DND-41 (cell line): Measurements from ENCODE around the gene ATP2C1.

Experiments
- ATAC-seq: fragments of 200-7000 bp; cut with Tn5 transposase; 3 replicates; pipeline ENCODE4 v1.9.1; 2021; ENCODE audit warnings: low read depth; ENCODE audit not compliant: insufficient read depth
- DNase-seq: peaks from one replicate; pipeline ENCODE4 v3.0.0-alpha.2; 2020
- H2AFZ ChIP-seq: 2 replicates; pipeline ENCODE4 v1.6.0; 2012; ENCODE audit warnings: low read depth, low read length
- H3K27ac ChIP-seq: 2 replicates; pipeline ENCODE4 v1.5.1; 2012; ENCODE audit warnings: low read length, inconsistent platforms
- H3K27me3 ChIP-seq: fragments of 200-600 bp; sonication (generic); 2 replicates; pipeline ENCODE4 v1.6.0; 2012; ENCODE audit warnings: low read length, mild to moderate bottlenecking, inconsistent platforms; ENCODE audit not compliant: insufficient read depth, poor library complexity
- H3K36me3 ChIP-seq: 2 replicates; pipeline ENCODE4 v1.5.1; 2012; ENCODE audit warnings: low read length, inconsistent platforms; ENCODE audit not compliant: insufficient read depth
- H3K4me1 ChIP-seq: 2 replicates; pipeline ENCODE4 v1.5.1; 2012; ENCODE audit warnings: mild to moderate bottlenecking, low read length; ENCODE audit not compliant: insufficient read depth
- H3K4me2 ChIP-seq: 2 replicates; pipeline ENCODE4 v1.6.0; 2012; ENCODE audit warnings: mild to moderate bottlenecking, moderate library complexity, low read length, inconsistent platforms; ENCODE audit not compliant: insufficient read depth
- H3K4me3 ChIP-seq, 2 experiments: fragments of 200-600 bp in 1 of 2; shearing (Covaris generic) in 1 of 2; 2 replicates each; pipeline ENCODE4 v1.5.1; 2012 to 2016; ENCODE audit warnings: inconsistent platforms in 2 of 2, low read length in 2 of 2, mild to moderate bottlenecking in 2 of 2, low read depth in 1 of 2, moderate library complexity in 1 of 2
- H3K79me2 ChIP-seq: 2 replicates; pipeline ENCODE4 v1.6.0; 2012; ENCODE audit warnings: low read length, inconsistent platforms; ENCODE audit not compliant: insufficient read depth
- H3K9ac ChIP-seq: 2 replicates; pipeline ENCODE4 v1.6.0; 2012; ENCODE audit warnings: low read depth, mild to moderate bottlenecking, inconsistent platforms, low read length, moderate library complexity
- H3K9me3 ChIP-seq: 2 replicates; pipeline ENCODE4 v1.5.1; 2012; ENCODE audit warnings: low read length, moderate library complexity, mild to moderate bottlenecking, inconsistent platforms; ENCODE audit not compliant: insufficient read depth, severe bottlenecking
- H4K20me1 ChIP-seq: 2 replicates; pipeline ENCODE4 v1.6.0; 2012; ENCODE audit warnings: low read length; ENCODE audit not compliant: insufficient read depth
- EZH2 ChIP-seq: IDR thresholded peaks from 3 replicates; pipeline ENCODE4 v1.6.1; 2012; ENCODE audit warnings: borderline replicate concordance, low read depth, mild to moderate bottlenecking, moderate library complexity, low read length, inconsistent platforms; ENCODE audit not compliant: severe bottlenecking
- TF ChIP-seq, protein P1 (sequence below): IDR thresholded peaks from 2 replicates; pipeline ENCODE4 v1.5.1; 2012; ENCODE audit warnings: borderline replicate concordance, low read length, moderate library complexity, mild to moderate bottlenecking; ENCODE audit not compliant: poor library complexity, severe bottlenecking; ENCODE audit errors: extremely low read depth

ATP2C1 gene

DNA sequence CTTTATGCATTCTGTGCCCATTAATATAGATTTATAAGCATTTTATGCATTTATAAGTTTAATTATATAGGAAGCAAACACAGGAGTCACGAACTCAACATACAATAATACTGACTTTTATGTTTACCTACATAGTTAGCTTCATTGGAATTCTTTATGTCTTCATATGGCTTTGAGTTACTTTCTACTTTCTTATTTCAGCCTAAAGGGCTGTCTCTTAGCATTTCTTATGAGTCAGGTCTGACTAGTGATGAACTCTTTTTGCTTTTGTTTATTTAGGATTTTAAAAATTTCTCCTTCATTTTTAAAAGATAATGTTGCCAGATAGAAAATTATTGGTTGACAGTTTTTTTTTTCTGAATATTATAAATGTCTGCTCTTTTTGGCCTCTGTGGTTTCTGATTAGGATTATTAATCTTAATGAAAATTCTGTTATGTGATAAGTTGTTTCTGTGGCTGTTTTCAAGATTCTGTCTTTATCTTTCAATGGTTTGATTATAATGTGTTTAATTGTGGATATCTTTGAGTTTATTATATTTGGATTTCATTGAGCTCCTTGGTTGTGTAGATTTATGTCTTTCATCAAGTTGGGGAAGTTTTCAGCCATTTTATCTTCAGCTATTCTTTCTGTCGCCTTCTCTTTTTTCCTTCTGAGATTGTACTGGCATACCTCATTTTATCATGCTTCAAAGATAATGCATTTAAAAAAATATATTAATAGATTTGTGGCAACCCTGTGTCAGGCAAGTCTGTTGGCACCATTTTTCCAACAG is 54.3 kb downstream of the ATP2C1 start:
- Histone ChIP-seq H3K4me2 (no peak overlapping the region), H3K9me3 (no peaks in the 10 kb centered on the region), H3K27ac (no peak overlapping the region), H3K36me3 (peaks cover 52% of the 10 kb centered on the region), H3K4me1 (no peaks in the 10 kb centered on the region), H3K27me3 (no peaks in the 10 kb centered on the region), H3K79me2 (no peaks in the 10 kb centered on the region), H3K4me3 (no peak overlapping the region), H4K20me1 (no peaks in the 10 kb centered on the region), H2AFZ (no peak overlapping the region), H3K9ac (no peak overlapping the region)
- TF ChIP-seq EZH2, result no peak
- TF ChIP-seq, protein P1, sequence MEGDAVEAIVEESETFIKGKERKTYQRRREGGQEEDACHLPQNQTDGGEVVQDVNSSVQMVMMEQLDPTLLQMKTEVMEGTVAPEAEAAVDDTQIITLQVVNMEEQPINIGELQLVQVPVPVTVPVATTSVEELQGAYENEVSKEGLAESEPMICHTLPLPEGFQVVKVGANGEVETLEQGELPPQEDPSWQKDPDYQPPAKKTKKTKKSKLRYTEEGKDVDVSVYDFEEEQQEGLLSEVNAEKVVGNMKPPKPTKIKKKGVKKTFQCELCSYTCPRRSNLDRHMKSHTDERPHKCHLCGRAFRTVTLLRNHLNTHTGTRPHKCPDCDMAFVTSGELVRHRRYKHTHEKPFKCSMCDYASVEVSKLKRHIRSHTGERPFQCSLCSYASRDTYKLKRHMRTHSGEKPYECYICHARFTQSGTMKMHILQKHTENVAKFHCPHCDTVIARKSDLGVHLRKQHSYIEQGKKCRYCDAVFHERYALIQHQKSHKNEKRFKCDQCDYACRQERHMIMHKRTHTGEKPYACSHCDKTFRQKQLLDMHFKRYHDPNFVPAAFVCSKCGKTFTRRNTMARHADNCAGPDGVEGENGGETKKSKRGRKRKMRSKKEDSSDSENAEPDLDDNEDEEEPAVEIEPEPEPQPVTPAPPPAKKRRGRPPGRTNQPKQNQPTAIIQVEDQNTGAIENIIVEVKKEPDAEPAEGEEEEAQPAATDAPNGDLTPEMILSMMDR, result no peak
- ATAC-seq (no peak), DNase-seq (no peak)

DNA sequence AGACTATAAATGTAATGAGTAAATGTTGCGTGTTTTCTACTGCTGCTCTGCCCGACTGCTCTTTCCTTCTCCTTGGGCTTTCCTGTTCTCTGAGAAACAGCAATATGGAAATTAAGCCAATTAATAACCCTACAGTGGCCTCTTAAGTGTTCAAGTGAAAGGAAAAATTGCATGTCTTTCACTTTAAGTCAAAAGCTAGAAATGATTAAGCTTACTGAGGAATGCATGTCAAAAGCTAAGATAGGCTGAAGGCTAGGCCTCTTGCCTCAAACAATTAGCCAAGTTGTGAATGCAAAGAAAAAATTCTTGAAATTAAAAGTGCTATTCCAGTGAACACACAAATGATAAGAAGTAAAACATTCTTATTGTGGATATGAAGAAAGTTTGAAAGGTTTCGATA is 55.0 kb downstream of the ATP2C1 start:
- Histone ChIP-seq H3K27ac (no peak overlapping the region), H3K9ac (no peak overlapping the region), H3K27me3 (no peaks in the 10 kb centered on the region), H3K36me3 (peaks cover 53% of the 10 kb centered on the region), H3K79me2 (no peaks in the 10 kb centered on the region), H3K4me1 (no peaks in the 10 kb centered on the region), H4K20me1 (no peaks in the 10 kb centered on the region), H3K4me2 (no peak overlapping the region), H3K9me3 (no peaks in the 10 kb centered on the region), H2AFZ (no peak overlapping the region), H3K4me3 (no peak overlapping the region)
- DNase-seq (no peak), ATAC-seq (no peak)
- TF ChIP-seq, protein P1, result no peak
- no peak for TF ChIP-seq EZH2

DNA sequence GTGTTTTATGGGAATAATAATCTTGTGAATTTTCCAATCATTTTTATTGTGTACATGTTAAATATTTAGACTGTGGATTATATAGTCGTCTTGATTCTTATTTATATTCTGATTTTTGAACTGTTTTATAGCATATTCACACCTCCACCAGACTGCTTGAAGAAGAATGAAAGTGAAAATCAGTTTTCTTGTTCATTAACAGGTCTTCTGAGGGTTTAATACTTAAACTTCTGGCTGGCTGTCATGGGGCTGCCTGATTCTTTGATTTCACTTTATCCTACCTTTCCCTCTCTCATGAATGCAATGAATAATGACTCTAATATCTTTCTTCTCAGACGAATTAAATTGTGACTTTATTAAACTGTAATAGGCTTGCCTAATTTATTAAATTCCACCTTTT is 56.2 kb downstream of the ATP2C1 start:
- no peaks in the 10 kb centered on the region for H3K79me2 ChIP-seq
- no peak overlapping the region for H3K4me3 ChIP-seq
- no peaks in the 10 kb centered on the region for H3K27me3 ChIP-seq
- no peak for ATAC-seq
- no peak for TF ChIP-seq EZH2
- TF ChIP-seq, protein P1, result no peak
- no peak for DNase-seq
- no peaks in the 10 kb centered on the region for H4K20me1 ChIP-seq
- H3K9ac ChIP-seq, result no peak overlapping the region
- peaks cover 53% of the 10 kb centered on the region for H3K36me3 ChIP-seq
- no peak overlapping the region for H3K27ac ChIP-seq
- no peaks in the 10 kb centered on the region for H3K9me3 ChIP-seq
- no peak overlapping the region for H3K4me2 ChIP-seq
- no peaks in the 10 kb centered on the region for H3K4me1 ChIP-seq
- no peak overlapping the region for H2AFZ ChIP-seq

DNA sequence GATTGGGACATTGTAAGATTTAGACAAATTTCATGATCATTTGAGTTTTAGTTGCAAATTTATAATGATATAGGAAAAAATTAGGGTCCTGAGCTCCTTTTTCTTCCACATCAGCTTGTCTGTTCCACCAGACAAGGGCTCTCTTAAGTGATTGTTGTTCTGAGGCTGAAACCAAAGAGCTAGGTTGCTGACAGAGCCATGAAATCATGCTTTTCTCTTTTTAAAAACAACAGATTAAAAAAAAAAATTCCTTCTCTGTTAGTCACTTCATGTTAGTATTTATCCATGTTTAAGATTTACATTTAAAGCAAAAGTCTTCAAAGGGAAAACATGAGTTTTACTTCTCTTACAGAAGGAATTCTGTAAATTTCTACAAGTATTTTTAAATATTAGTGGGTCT is 56.8 kb downstream of the ATP2C1 start:
- H3K9ac ChIP-seq, result no peak overlapping the region
- no peaks in the 10 kb centered on the region for H4K20me1 ChIP-seq
- no peaks in the 10 kb centered on the region for H3K27me3 ChIP-seq
- H3K79me2 ChIP-seq, result no peaks in the 10 kb centered on the region
- no peak overlapping the region for H3K4me3 ChIP-seq
- H3K36me3 ChIP-seq, result peaks cover 53% of the 10 kb centered on the region
- H2AFZ ChIP-seq, result no peak overlapping the region
- no peaks in the 10 kb centered on the region for H3K9me3 ChIP-seq
- DNase-seq, result no peak
- no peaks in the 10 kb centered on the region for H3K4me1 ChIP-seq
- TF ChIP-seq, protein P1, result no peak
- TF ChIP-seq EZH2, result no peak
- no peak overlapping the region for H3K27ac ChIP-seq
- no peak overlapping the region for H3K4me2 ChIP-seq
- ATAC-seq, result no peak
